Gastroesophageal sphincter (tissue), 3 donors: ENCODE measurements around the gene E4F1.

Source experiments
- CTCF ChIP-seq, 4 experiments: fragments of 200-600 bp in 2 of 4; fragments of 450-650 bp in 2 of 4; sonication (generic) in 1 of 4; IDR thresholded peaks; one replicate each; pipeline ENCODE4 v1.5.1; 2017 to 2019; ENCODE audit warnings: antibody characterized with exemption in 4 of 4, mild to moderate bottlenecking in 2 of 4, moderate library complexity in 2 of 4
- POLR2AphosphoS5 ChIP-seq: sonication (generic); formaldehyde crosslinking; IDR thresholded peaks from one replicate; pipeline ENCODE4 v1.6.1; 2017; ENCODE audit warnings: antibody characterized with exemption

GRCh38 chr16:2205967-2206313 lies 17.5 kb upstream of the E4F1 start:
- no peak for TF ChIP-seq CTCF (IDR thresholded peaks at IDR 0.05)
- no peak for TF ChIP-seq POLR2AphosphoS5
